NT2/D1 (cell line): ENCODE results near the gene FXN.

Experiments
- YY1 ChIP-seq: IDR thresholded peaks from 2 replicates; pipeline ENCODE4 v1.6.1; 2011; ENCODE audit not compliant: insufficient read length, insufficient read depth
- ZNF274 ChIP-seq: IDR thresholded peaks from 2 replicates; pipeline ENCODE4 v1.6.1; 2011; ENCODE audit warnings: mild to moderate bottlenecking, low read depth, low read length

GRCh38 chr9:69034071-69034470 is 1.5 kb upstream of the FXN start:
- no peak for TF ChIP-seq ZNF274
- no peak for TF ChIP-seq YY1
